Stimulated activated effector memory CD8-positive, alpha-beta T cell treated with anti-CD3 and anti-CD28 coated beads, Interleukin-12 subunit alpha, Interleukin-12 subunit beta, amount 100 ng/mL, for 72 hours (primary cell): ENCODE data around the gene BABAM2.
A peak's percentile ranks its signal among the peaks of the same experiment; 100 is the strongest.

ENCODE experiments used
- ATAC-seq: fragments of 150-1000 bp; cut with Tn5 transposase; 2 replicates; pipeline ENCODE4 v1.10.0; 2021
- DNase-seq, 2 donors: peaks; one replicate each; pipeline ENCODE4 v3.0.0; 2021 to 2022; ENCODE audit warnings: low spot score in 2 of 2
- H3K27ac Mint-ChIP-seq: one replicate; pipeline ENCODE4 v1.8.0; 2022; ENCODE audit warnings: mild to moderate bottlenecking, mixed read lengths
- H3K36me3 Mint-ChIP-seq: one replicate; pipeline ENCODE4 v1.8.0; 2022; ENCODE audit warnings: mild to moderate bottlenecking, mixed read lengths
- H3K4me1 Mint-ChIP-seq: one replicate; pipeline ENCODE4 v1.8.0; 2022; ENCODE audit warnings: mixed read lengths
- H3K4me3 Mint-ChIP-seq: one replicate; pipeline ENCODE4 v1.8.0; 2022; ENCODE audit warnings: mild to moderate bottlenecking, mixed read lengths
- H3K9me3 Mint-ChIP-seq: one replicate; pipeline ENCODE4 v1.8.0; 2022; ENCODE audit warnings: mixed read lengths

BABAM2 gene

DNA sequence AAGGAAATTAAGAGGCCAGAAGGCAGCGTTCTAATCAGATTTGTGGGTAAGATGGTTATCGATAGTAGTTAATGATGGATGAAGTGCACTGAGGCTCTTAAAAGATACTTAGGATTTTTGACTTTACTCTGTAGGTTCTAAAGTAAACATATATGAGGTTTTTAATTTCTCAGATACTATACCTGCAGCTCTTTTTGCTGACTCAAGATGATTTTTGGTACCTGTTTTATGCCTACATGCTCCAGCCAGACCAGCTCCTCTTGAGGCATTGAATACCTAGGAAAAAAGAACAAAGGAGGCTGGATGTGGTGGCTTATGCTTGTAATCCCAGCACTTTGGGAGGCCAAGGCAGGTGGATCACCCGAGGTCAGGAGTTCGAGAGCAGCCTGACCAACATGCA lies 260.5 kb downstream of the BABAM2 start:
- peaks cover 25% of the 10 kb centered on the region for H3K36me3 Mint-ChIP-seq
- H3K27ac Mint-ChIP-seq = no peak overlapping the region
- DNase-seq = no peak
- H3K4me1 Mint-ChIP-seq = no peaks in the 10 kb centered on the region
- H3K9me3 Mint-ChIP-seq = peaks cover 12% of the 10 kb centered on the region
- no peak for ATAC-seq
- no peak overlapping the region for H3K4me3 Mint-ChIP-seq

DNA sequence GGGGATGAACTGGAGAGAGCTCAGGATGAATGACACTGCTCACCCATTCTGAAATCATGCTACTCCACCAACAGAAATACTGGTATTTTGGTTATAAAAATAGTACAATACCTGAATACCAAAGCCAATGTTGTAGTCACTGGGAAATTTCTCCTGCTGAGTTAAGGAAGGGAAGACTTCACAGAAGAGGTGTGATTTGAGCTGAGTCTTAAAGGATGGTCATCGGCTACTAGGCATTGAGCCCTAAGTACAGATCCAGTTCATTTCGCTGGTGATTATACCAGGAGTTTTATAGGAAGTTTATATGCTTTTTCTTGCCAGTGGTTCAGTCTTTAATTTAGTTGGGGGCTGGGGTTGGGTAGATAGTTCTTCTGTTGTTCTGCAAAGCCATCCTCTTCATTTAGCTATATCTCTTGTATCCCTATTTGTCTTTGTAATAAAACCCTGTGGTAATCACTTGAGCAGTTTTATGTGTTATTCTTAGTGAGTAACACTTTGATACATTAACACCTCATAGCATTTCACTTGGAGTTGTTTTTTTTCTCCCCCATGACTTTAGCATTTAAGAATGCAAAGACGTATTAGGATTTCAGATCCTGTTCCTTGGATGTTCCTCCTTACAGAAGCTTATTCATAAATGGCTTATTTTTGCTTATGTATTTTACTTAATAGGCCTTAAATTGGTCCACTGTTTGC lies 262.2 kb downstream of the BABAM2 start:
- ATAC-seq = no peak
- DNase-seq = no peak
- H3K27ac Mint-ChIP-seq = peak overlapping the region; percentile 61
- H3K4me1 Mint-ChIP-seq = no peaks in the 10 kb centered on the region
- H3K9me3 Mint-ChIP-seq = peaks cover 14% of the 10 kb centered on the region
- no peak overlapping the region for H3K4me3 Mint-ChIP-seq
- peaks cover 31% of the 10 kb centered on the region for H3K36me3 Mint-ChIP-seq

DNA sequence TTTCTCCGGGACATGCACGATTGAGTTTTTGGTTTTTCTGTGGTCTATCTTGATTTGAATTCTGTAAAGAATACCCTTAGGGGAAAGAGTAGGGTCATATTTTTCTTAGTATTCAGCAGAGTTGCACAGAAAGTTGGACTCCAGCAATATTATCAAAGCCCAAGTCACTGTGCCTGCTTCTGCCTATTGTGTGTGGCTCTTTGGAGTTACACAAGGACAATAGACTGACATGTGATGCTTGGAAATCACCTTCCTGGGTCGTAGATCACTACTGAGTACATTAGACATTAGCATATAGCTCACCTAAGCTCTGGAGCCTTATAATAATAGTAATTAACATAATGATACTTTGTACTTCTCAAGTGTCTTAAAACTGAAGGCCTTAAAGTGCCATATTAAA lies 263.3 kb downstream of the BABAM2 start:
- Mint-ChIP-seq H3K36me3 (peaks cover 31% of the 10 kb centered on the region), H3K4me3 (no peak overlapping the region)

DNA sequence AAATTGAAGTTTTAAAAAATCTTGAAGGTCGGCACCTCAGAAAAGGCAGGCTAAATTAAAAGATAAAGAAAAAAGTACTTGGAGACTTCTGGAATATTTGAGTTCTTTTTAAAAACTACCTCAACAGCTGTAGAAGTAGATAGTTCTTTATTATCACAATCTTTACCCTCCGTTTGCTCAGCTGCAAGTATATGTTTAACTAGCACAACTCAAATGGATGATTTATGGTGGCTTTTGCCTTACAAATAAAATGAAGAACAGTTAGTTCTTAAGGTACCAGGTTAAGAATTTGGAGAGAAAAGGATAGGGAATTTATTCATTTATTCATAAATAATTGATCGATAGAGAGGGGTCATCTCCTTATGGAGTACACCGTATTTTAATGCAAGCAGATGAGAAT lies 264.6 kb downstream of the BABAM2 start:
- DNase-seq = no peak
- ATAC-seq = no peak
- Mint-ChIP-seq H3K4me1 (peaks cover 5% of the 10 kb centered on the region), H3K9me3 (peaks cover 14% of the 10 kb centered on the region), H3K36me3 (peaks cover 31% of the 10 kb centered on the region), H3K27ac (no peak overlapping the region), H3K4me3 (no peak overlapping the region)

More for the DNA sequence above, 263.3 kb downstream of the BABAM2 start:
- ATAC-seq = no peak
- Mint-ChIP-seq H3K27ac (no peak overlapping the region), H3K4me1 (no peaks in the 10 kb centered on the region), H3K9me3 (peaks cover 14% of the 10 kb centered on the region)
- DNase-seq = no peak

DNA sequence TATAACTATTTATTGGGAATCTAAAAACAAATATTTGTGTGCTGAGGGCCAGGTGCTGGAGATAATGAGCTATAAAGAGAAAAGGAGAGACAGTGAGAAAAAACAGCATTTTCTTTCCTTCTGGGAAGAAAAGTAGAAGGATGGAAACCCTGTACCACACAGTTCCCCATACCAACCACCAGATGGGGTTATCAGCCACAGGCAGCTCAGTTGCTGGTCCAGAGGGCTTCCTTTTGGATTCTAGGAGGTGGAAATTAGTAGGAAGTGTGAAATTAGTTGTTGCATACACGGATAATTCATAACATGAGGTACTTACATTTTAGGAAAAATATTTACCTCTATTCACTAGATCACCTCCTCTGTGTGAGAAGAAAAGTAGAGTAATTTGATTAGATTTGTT lies 265.1 kb downstream of the BABAM2 start:
- DNase-seq = no peak
- peaks cover 14% of the 10 kb centered on the region for H3K9me3 Mint-ChIP-seq
- no peak overlapping the region for H3K4me3 Mint-ChIP-seq
- ATAC-seq = no peak
- peaks cover 5% of the 10 kb centered on the region for H3K4me1 Mint-ChIP-seq
- H3K27ac Mint-ChIP-seq = no peak overlapping the region
- H3K36me3 Mint-ChIP-seq = peaks cover 32% of the 10 kb centered on the region

DNA sequence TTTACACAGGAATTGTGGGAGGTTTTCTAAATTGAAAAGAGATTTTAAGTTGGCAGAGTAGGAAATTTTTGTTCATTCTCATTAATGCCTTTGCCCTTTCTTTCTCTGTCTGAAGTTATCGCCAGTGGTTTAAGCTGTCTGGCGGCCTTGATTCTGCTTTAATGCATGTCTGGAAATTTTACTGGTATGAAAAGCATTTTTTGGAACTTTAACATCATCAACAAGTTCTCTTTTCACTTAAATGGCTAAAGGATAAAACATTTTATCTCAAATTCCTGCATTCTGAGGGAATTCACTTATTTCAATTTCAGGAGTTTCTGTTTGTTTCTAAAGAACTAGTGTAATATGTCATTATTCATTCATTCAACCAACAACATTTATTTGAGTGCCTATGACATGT lies 268.3 kb downstream of the BABAM2 start:
- Mint-ChIP-seq H3K9me3 (peaks cover 14% of the 10 kb centered on the region), H3K4me1 (peaks cover 5% of the 10 kb centered on the region), H3K36me3 (peaks cover 31% of the 10 kb centered on the region), H3K4me3 (no peak overlapping the region), H3K27ac (no peak overlapping the region)
- DNase-seq (no peak), ATAC-seq (no peak)

DNA sequence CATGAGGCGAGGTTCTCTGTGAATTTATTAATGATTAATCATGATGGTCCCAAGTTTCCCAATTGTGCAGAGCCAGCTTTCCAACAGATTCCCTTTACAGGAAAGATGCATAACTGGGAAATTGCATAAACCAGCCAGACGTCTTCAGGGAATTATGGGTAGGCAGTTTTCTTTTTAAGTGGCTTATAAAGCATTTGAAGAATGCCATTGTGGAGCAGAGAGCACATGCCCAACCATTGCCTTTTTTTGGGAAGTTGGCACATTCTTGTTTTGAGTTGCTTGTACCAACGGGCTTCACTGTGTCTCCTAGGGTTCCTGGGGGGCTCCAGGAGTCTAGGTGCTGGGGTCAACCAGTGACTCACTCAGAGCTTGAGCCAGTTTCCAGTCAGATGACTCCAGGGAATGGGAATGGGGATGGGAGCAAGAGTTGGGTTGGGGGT lies 270.5 kb downstream of the BABAM2 start:
- no peak overlapping the region for H3K27ac Mint-ChIP-seq
- peaks cover 2% of the 10 kb centered on the region for H3K9me3 Mint-ChIP-seq
- H3K36me3 Mint-ChIP-seq = peaks cover 21% of the 10 kb centered on the region
- H3K4me1 Mint-ChIP-seq = peaks cover 5% of the 10 kb centered on the region
- ATAC-seq (no peak), DNase-seq (no peak)
- no peak overlapping the region for H3K4me3 Mint-ChIP-seq

DNA sequence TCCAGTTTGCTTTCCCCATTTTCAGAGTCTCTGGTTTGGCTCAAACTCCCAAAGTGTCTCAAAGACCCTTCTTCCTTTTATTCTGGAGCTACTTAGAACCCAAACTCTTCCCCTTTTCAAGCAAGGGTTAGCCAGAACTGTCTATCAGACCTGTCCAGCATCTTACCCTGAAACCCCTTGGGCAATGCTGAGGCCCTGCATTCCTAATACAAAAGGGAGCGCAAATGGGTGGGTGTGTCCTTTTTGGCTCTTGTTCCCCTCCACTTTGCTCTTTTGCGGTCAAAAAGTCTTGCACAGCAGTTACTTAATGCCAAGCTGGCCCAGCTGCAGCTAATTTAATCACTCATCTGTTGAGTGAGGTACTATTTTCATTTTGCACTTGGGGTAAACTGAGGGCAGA lies 270.9 kb downstream of the BABAM2 start:
- no peak for ATAC-seq
- Mint-ChIP-seq H3K4me1 (peaks cover 5% of the 10 kb centered on the region), H3K27ac (no peak overlapping the region), H3K36me3 (peaks cover 16% of the 10 kb centered on the region), H3K4me3 (no peak overlapping the region), H3K9me3 (no peaks in the 10 kb centered on the region)
- DNase-seq = no peak

DNA sequence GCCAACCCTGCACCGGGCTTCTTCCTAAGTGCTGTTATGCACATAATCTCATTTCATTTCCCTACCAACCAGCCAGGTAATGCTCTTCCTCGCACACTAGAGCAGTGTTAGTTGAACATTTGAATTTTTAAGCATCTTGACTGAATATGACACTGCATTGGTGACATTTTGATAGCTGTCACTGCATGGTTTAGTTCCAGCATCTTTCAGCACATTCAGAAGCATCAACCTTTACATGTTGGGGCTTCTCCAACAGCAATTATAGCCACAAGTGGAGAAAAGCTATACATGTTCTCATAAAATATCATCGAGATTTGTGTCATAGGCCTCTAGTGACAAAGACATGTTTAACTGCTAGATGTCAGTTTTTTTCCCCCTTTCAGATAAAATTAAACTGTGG lies 272.0 kb downstream of the BABAM2 start:
- DNase-seq (no peak), ATAC-seq (no peak)
- peaks cover 9% of the 10 kb centered on the region for H3K36me3 Mint-ChIP-seq
- no peak overlapping the region for H3K4me3 Mint-ChIP-seq
- peaks cover 5% of the 10 kb centered on the region for H3K4me1 Mint-ChIP-seq
- H3K9me3 Mint-ChIP-seq = no peaks in the 10 kb centered on the region
- no peak overlapping the region for H3K27ac Mint-ChIP-seq

DNA sequence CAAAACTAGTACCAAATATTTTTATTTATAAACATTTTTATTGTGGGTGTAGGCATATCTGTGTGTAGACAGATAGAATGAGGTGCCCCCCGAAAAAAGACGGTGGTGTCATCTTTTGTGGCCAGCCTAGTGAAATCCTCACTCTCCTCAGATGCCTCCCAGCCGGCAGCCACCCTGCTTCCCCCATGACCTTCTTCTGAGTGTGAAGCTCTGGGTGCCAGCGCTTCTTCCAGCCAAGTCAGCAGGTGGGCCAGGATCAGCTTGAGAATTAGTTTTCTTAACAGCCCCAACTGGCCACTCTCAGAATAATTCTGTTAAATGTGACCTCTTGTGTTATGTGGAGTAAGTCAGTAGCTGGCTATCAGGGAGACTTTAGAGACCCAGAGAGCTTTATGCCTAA lies 272.5 kb downstream of the BABAM2 start:
- Mint-ChIP-seq H3K36me3 (peaks cover 9% of the 10 kb centered on the region), H3K27ac (no peak overlapping the region), H3K9me3 (no peaks in the 10 kb centered on the region), H3K4me1 (peaks cover 5% of the 10 kb centered on the region), H3K4me3 (no peak overlapping the region)
- no peak for DNase-seq
- ATAC-seq = no peak

DNA sequence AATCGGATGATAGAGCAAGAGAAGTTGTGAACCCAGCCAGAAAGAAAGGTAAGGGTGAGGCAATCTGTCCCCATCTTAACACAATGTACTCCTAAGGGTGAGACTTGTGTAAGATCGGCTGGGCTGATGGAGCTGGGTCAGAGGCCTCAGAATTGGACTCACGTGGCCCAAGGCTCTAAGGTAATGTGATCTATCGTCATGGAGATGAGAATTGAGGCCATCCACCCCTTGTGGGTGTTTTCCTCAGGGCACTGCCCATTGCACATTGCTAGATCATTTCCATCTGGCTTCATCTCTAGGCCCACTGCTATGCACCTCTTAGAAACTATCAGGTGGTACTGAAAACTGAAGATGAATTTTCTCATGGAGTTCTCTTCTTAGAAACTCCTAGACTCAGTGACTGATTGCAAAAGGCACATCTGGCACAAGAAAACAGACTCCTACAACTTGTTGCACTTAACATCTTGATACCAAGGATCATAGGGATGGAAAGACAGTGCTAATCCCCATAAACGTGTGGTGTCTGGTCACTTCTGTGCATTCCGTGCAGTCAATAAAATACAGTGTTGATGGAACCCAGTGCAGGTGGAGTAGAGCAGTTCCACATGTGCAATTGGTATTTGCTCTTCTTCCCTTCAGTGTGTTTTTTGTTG lies 273.2 kb downstream of the BABAM2 start:
- no peaks in the 10 kb centered on the region for H3K9me3 Mint-ChIP-seq
- H3K4me3 Mint-ChIP-seq = no peak overlapping the region
- H3K36me3 Mint-ChIP-seq = peaks cover 9% of the 10 kb centered on the region
- DNase-seq (no peak), ATAC-seq (no peak)
- no peak overlapping the region for H3K27ac Mint-ChIP-seq
- H3K4me1 Mint-ChIP-seq = peaks cover 5% of the 10 kb centered on the region

DNA sequence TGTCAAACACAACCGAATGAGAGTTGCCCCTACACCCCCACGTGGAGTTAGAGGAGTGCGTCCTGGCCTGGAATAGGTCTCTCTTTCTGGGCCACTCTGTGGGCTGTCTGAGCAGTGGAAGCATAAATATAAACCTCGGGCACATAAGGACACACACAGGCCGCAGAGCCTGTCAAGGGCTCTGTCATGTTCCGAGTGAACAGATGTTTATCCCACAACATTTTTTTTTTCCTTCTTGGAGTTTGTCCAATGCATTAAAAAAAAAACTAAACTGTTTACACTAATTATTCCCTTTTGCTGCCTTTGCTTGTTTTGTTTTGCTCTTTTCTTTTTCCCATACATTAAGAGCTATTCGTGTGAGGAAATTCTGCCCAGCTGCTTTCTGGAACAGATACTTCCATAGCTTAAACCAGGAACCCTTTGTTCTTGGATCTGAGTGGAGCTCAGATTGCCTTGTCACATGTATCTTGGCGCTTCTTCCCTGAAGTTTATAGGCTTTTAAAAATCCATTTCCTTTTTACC lies 273.8 kb downstream of the BABAM2 start:
- H3K4me3 Mint-ChIP-seq = no peak overlapping the region
- peaks cover under 1% of the 10 kb centered on the region for H3K4me1 Mint-ChIP-seq
- H3K36me3 Mint-ChIP-seq = peaks cover 9% of the 10 kb centered on the region
- H3K9me3 Mint-ChIP-seq = no peaks in the 10 kb centered on the region
- H3K27ac Mint-ChIP-seq = no peak overlapping the region
- DNase-seq (no peak), ATAC-seq (no peak)

DNA sequence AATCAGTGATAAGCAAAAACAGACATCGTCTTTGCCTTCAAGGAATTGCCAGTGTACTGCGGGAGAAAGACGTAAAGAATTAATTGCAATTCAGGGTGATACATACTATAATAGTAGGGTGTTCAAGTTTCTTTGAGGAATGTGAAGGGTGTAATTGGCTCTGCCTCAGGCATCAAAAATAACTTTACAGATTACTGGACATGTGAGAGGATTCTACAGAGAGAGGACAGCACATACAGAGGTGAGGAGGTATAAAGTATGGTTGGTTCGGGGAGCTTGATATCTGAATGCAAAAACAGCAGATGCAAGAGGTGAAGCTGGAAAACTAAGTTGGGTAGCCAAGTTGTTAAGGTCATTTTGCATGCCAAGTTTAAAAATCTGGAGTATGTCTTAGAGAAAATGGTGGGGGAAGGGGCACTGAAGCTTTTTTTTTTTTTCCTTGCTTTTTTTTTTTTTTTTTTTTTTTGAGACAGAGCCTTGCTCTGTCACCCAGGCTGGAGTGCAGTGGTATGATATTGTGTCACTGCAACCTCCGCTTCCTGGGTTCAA lies 274.6 kb downstream of the BABAM2 start:
- Mint-ChIP-seq H3K27ac (no peak overlapping the region), H3K4me1 (no peaks in the 10 kb centered on the region), H3K9me3 (no peaks in the 10 kb centered on the region), H3K36me3 (peaks cover 9% of the 10 kb centered on the region), H3K4me3 (no peak overlapping the region)
- no peak for DNase-seq
- ATAC-seq = no peak

DNA sequence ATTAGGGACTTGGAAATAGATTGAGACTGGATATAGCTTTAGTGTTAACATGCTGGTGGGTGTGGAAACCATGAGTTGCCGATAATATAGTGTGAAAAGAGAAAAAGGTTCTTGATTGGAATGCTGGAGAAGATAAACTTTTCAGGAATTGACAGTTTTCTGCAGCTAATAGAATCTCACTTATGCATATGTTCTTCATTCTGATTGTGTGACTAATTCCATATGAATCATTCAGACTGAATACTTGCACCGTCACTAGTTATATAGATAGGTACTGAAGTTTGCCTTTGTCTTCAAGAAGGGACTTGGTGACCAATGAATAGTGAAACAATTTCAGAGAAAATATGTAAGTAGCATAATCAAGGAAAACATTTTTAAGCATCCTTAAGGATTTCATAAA lies 276.4 kb downstream of the BABAM2 start:
- no peak for DNase-seq
- ATAC-seq = no peak
- Mint-ChIP-seq H3K36me3 (peaks cover 4% of the 10 kb centered on the region), H3K4me3 (no peak overlapping the region), H3K4me1 (no peaks in the 10 kb centered on the region), H3K27ac (no peak overlapping the region), H3K9me3 (no peaks in the 10 kb centered on the region)

DNA sequence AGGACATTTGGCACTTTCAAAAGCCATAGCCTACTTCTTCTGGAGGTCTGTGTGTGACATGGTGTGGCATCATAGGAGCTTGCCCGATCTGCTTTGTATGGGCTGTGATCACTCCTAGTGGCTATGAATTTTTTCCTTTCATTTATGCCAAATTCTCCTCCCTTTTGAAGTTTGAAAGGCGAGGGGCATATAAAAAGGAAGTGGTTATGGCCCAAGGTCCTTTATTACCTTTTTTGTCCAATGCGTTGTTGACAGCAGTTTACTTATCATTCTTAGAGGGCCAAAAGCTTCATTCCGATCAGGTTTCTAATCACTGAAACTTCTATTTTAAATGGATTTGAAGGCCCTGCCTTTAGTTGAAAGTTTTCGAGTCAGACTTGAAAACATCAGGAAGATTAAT lies 277.8 kb downstream of the BABAM2 start:
- Mint-ChIP-seq H3K9me3 (no peaks in the 10 kb centered on the region), H3K27ac (peak overlapping the region; percentile 72), H3K4me1 (no peaks in the 10 kb centered on the region), H3K36me3 (peaks cover 5% of the 10 kb centered on the region), H3K4me3 (no peak overlapping the region)
- DNase-seq (no peak), ATAC-seq (no peak)

DNA sequence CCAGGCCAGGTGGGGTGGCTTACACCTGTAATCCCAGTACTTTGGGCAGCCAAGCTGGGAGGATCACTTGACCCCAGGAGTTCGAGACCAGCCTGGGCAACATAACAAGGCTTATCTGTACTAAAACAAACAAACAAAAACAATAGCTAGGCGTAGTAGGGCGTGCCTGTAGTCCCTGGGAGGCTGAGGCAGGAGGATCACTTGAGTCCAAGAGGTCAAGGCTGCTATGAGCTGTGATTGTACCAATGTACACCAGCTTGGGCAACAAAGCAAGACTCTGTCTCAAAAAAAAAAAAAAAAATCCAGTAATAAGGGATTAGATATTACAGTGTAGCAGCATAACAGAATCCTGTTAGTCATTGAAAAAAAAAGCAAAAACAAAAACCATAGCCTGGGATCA lies 279.0 kb downstream of the BABAM2 start:
- Mint-ChIP-seq H3K4me3 (no peak overlapping the region), H3K4me1 (no peaks in the 10 kb centered on the region), H3K36me3 (peaks cover 5% of the 10 kb centered on the region), H3K9me3 (no peaks in the 10 kb centered on the region), H3K27ac (peak overlapping the region; percentile 72)
- DNase-seq (no peak), ATAC-seq (no peak)
